Gastrocnemius medialis (tissue), 4 donors: ENCODE results near the gene ANTKMT.

ENCODE experiments used
- POLR2A ChIP-seq, 2 donors: fragments of 450-650 bp; IDR thresholded peaks; one replicate each; pipeline ENCODE4 v1.6.1; 2017; ENCODE audit warnings: antibody characterized with exemption in 2 of 2, mild to moderate bottlenecking in 2 of 2, moderate library complexity in 2 of 2
- TF ChIP-seq, protein P1 (sequence below), 5 experiments: fragments of 450-650 bp in 3 of 5; fragments of 200-600 bp in 2 of 5; sonication (generic) in 2 of 5; IDR thresholded peaks in 4 of 5; conservative IDR thresholded peaks in 1 of 5; 1 replicate in 4 of 5; 2 replicates in 1 of 5; pipeline ENCODE4 v1.5.1; 2016 to 2019; ENCODE audit warnings: antibody characterized with exemption in 5 of 5, mild to moderate bottlenecking in 3 of 5, moderate library complexity in 3 of 5

DNA sequence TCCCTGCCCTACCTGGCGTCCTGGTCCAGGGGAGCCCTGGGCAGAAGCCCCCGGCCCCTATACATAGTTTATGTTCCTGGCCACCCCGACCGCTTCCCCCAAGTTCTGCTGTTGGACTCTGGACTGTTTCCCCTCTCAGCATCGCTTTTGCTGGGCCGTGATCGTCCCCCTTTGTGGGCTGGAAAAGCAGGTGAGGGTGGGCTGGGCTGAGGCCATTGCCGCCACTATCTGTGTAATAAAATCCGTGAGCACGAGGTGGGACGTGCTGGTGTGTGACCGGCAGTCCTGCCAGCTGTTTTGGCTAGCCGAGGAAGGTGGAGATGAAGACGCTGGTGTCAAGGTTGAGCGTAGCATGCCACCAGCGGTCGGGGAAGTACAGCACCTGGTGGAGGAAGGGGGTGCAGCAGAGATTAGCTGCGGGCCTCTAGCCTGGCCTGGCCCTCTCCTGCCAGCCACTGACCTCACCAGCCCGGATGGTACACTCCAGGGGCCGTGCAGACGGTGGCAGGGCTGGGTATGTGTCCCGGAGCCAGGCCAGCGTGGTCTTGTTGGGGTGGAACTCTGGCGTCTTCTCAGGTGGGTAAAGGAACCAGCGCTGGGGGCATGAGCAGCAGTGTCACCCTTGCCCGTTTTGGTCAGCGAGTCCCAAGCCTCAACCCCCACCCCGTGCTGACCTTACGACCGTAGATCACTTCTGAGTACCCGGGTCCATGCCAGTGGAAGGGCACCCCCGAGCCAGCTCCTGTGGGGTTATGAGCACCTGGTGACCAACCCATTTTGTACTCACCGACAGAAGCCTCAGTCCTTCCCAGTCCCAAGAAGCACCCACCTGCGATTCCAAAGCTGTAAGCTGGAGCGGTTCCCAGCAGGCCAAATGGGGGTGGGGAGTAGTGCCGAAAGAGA, 38.2 kb upstream of the ANTKMT start:
- TF ChIP-seq, protein P1, sequence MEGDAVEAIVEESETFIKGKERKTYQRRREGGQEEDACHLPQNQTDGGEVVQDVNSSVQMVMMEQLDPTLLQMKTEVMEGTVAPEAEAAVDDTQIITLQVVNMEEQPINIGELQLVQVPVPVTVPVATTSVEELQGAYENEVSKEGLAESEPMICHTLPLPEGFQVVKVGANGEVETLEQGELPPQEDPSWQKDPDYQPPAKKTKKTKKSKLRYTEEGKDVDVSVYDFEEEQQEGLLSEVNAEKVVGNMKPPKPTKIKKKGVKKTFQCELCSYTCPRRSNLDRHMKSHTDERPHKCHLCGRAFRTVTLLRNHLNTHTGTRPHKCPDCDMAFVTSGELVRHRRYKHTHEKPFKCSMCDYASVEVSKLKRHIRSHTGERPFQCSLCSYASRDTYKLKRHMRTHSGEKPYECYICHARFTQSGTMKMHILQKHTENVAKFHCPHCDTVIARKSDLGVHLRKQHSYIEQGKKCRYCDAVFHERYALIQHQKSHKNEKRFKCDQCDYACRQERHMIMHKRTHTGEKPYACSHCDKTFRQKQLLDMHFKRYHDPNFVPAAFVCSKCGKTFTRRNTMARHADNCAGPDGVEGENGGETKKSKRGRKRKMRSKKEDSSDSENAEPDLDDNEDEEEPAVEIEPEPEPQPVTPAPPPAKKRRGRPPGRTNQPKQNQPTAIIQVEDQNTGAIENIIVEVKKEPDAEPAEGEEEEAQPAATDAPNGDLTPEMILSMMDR (IDR thresholded peaks at IDR 0.05 in 4 of 5, conservative IDR thresholded peaks at IDR 0.05 in 1 of 5), result no peak
- TF ChIP-seq POLR2A (IDR thresholded peaks at IDR 0.05), result no peak
